ENCODE measurements around the gene BCS1L.

The BCS1L gene, protein sequence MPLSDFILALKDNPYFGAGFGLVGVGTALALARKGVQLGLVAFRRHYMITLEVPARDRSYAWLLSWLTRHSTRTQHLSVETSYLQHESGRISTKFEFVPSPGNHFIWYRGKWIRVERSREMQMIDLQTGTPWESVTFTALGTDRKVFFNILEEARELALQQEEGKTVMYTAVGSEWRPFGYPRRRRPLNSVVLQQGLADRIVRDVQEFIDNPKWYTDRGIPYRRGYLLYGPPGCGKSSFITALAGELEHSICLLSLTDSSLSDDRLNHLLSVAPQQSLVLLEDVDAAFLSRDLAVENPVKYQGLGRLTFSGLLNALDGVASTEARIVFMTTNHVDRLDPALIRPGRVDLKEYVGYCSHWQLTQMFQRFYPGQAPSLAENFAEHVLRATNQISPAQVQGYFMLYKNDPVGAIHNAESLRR

DNA sequence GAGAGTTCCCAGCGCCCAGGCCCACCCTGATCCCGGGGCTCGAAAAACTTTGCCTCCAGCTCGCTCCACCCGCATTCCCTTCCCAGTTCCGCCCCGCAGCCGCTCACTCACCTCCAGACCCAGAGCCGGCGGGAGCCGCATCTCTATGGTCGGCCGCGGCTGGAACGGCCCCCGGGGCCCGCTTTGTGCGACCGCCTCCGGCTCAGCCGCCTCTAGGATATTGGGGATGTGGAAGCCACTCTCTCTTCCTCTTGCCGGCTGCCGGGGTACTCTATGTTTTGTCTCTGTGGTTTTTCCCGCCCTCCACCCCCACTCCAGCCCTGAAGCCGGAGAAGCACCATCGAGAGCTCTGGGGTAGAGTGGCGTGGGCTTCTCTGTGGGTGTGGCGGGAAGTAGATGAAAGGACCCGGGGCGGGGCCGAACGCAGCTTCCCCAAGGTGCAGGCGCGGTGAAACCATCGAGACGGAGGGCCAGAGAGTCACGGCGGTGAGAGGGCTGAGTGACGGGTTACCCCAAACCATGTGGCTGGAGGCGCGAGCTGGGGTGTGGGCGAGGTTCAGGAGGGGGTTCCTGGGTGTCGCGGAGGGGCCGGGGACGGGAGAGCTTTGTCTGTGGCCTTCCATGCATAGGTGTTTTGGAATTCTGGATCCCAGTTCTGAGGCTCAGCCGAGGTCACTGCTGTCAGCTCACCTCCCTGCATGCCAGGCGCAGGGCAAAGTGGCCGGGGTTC, at the start of gene BCS1L, which contains the start of gene ZNF142:
Gene BCS1L (plus strand): TSS at position 426 of the 730 bp plus-strand sequence. CDS start 1,305 bp downstream, outside the sequence.
Gene ZNF142 (minus strand): TSS at position 366 of the 730 bp plus-strand sequence. CDS start 3,194 bp downstream, outside the sequence.
- peak; percentile 97 for DNase-seq

DNA sequence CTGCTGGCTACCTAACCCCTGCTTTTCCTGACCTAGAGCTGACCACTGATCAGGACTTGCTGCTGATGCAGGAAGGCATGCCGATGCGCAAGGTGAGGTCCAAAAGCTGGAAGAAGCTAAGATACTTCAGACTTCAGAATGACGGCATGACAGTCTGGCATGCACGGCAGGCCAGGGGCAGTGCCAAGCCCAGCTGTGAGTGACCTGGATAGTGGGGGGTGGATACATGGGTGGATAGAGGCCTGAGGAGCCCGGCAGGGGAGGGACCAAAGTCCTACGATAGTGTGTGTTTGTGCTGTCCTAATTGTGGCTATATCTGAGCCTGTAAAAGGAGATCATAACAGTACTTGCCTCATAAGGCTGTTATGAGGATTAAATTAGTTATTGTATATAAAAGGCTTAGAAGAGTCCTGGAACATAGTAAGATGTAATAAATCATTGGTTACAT, 43.6 kb upstream of the BCS1L start:
- DNase-seq = no peak

DNA sequence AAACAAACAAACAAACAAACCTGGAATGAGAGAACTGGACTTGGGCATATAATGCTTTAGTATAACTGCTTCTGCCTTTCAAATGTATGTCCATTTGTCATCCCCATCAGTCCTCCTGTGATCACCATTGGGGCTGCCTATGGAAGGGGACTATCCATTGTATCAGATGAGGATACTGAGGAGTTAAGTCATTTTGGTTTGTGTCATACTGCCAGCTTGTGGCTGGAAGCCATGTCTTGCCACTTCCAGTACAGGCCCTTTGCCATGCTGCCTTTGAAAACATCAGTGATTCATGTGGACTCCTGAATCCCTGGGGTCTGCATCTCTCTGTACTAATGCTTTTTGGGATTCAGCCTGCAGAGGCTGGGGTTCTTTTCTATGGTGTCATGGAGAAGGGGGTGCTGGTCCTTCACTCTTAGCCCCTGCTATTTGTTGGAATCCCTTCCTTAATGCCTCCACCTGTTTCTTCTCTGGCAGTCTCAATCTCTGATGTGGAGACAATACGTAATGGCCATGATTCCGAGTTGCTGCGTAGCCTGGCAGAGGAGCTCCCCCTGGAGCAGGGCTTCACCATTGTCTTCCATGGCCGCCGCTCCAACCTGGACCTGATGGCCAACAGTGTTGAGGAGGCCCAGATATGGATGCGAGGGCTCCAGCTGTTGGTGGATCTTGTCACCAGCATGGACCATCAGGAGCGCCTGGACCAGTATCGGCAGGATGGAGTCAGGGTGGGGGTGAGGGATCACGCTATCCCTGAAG, 41.2 kb upstream of the BCS1L start:
- DNase-seq = no peak

DNA sequence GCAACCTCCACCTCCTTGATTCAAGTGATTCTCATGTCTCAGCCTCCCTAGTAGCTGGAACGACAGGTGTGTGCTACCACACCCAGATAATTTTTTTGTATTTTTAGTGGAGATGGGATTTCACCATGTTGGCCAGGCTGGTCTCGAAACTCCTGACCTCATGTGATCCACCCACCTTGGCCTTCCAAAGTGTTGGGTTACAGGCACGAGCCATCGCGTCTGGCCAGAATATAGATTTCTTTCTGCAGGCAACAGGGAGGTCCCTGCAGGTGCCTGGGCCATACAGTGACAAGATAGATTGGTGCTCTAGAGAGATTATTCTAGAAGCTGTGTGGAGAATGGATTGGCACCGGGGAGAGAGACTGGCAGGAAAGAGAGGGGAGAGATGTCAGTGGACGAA, 38.5 kb upstream of the BCS1L start:
- no peak for DNase-seq

DNA sequence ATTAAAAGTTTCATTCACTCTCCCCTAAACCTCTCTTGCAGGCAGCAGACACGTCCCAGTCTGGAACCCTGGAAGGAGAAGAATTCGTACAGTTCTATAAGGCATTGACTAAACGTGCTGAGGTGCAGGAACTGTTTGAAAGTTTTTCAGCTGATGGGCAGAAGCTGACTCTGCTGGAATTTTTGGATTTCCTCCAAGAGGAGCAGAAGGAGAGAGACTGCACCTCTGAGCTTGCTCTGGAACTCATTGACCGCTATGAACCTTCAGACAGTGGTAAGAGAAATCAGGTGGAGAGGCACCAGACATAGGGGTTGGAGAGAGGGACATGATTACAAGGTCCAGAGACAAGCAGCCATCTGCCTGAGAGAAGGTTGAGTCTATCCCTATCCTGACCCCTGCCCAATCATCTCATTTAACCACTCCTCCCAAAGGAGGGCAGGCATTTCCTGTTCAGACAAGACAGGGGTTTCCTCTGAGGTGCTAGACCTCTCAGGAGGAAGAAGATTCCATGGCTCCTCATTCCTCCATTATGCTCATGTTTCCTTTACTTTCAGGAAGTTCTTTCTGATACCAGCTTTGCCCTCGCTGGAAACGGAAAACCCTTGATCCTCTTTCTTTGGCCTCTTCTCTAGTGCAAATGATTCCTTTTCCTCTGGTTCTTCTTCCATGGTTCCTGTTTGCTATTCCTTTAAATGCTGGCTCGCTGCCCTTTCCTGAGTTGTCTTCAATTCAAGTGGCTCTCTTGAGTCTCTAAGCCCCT, 36.7 kb upstream of the BCS1L start:
- no peak for DNase-seq

DNA sequence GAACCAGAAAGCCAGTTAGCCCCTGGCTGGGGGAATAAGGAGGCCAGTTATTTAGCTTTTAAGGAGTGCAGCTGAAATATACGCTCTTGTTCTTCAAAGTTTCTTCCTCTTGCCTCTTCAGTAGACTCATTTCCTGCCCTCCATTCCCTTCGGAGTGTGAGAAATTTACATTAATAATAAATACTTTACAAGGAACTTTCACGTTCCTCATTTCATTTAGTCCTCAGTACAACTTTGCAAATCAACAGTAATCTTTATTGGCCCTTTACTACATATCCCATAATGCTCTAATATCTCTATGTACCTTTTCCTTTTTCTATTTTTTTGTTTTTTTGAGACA, 36.1 kb upstream of the BCS1L start:
- DNase-seq = no peak

DNA sequence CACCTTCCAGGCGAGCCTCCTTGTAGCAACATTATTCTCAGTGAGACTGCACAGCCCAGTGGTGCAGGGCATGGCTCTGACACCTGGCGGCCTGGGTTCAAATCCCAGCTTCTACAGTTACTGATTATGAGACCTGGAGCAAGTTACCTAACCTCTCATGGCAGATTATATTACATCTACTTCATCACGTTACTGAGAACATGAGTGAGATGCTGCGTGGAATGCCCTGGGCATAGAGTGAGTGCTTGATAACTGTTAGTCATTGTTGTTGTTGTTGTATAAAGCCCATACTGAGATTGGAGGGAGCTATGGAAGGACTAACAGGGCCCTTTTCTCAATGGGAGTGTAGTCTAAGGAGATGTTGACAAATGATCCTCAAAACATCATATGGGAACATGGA, 33.1 kb upstream of the BCS1L start:
- DNase-seq = no peak

DNA sequence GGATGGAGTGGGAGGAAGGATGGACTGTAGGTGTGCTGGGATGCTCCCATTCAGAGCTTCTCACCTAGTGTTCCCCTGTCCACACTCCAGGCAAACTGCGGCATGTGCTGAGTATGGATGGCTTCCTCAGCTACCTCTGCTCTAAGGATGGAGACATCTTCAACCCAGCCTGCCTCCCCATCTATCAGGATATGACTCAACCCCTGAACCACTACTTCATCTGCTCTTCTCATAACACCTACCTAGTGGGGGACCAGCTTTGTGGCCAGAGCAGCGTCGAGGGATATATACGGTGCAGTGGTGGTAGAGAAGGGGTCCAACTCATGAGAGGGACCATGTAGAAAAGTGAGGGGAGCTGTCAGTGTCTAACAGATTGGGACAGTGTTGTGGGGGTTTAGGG, 31.5 kb upstream of the BCS1L start:
- no peak for DNase-seq

DNA sequence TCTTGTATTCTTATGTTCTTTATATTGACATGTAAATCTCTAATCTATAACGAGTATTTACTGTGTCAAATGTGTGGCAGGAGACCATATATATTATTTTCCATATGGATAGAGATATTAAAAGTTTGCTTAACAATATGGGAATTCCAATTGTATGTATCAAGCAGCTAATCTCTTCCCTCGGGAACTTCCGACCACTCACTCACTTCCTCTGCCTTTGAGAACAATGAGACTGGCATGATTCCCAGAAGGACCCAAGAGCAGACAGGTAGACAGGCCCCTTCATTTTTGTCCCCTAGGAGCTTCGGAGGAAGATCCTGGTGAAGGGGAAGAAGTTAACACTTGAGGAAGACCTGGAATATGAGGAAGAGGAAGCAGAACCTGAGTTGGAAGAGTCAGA, 27.6 kb upstream of the BCS1L start:
- no peak for DNase-seq

DNA sequence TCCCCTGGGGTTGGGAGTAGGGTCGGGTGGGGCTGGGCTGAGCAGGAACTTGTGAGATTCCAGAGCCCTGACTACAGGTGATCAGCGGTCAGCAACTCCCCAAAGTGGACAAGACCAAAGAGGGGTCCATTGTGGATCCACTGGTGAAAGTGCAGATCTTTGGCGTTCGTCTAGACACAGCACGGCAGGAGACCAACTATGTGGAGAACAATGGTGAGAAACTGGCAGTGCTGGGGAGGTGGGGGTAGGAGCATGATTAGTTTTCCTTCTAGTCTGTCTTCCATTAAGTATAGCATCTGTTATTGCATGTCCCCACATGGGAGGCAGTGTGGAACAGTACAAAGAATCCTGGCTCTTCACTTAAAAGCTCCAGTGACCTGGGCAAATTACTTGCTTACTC, 23.8 kb upstream of the BCS1L start:
- no peak for DNase-seq

DNA sequence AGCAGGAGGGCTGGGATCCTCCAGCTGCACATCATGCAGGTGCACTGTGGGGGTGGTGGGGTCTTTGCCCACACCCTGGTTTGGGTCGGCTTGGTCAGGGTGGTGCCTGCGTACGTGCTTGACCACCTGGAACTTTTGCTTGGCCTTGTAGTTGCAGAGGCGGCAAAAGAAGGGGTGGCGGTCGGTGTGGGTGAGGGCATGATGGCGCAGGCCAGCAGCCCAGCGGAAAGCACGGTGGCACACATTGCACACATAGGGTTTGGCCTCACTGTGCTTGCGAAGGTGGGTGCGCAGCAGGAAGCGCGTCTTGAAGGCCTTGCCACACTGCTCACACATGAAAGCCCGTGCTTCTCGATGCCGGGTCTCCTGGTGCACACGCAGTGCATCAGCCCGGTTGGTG, 21.1 kb upstream of the BCS1L start:
- DNase-seq = no peak

DNA sequence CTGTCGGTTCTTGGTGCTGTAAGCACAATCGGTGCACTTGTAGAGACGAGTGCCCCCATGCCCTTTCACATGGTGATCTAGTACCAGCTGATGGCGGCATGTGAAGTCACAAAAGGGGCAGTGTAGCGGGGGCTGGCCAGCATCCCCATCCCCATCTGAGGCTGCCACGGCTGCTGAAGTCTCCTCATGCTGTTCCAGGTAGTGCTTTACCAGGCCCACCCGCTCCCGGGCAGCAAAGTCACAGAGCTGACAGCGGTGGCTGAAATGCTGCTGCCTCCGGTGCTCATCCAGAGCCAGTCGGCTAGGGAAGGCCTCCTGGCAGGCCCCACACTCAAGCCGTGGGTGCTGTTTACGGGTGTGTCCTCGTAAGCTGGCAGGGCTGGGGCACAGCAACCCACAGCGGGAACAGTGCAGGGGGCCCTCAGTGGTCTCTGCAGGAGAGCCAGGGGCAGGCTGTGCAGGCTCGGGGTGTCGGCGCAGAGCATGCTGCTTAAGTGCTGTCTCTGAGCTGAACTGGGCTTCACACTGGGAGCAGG, 17.3 kb upstream of the BCS1L start:
- DNase-seq = no peak

DNA sequence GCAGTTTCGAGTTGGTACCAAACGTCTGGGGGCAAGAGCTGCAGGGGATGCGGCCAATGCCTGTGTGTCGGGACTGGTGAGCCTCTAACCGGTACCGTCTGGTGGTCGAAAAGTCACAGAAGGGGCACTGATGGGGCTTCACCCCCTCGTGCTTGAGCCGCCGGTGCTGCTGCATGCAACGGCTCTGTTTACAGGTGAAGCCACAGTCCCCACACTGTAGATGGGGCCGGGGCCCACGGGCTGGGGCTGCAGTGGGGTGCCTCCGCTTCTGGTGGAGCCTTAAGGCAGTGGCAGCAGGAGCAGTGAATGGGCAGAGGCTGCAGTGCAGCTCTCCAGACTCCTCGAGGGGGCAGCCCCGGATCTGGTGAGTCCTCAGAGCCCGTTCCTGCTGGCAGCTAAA, 16.7 kb upstream of the BCS1L start:
- DNase-seq = no peak

DNA sequence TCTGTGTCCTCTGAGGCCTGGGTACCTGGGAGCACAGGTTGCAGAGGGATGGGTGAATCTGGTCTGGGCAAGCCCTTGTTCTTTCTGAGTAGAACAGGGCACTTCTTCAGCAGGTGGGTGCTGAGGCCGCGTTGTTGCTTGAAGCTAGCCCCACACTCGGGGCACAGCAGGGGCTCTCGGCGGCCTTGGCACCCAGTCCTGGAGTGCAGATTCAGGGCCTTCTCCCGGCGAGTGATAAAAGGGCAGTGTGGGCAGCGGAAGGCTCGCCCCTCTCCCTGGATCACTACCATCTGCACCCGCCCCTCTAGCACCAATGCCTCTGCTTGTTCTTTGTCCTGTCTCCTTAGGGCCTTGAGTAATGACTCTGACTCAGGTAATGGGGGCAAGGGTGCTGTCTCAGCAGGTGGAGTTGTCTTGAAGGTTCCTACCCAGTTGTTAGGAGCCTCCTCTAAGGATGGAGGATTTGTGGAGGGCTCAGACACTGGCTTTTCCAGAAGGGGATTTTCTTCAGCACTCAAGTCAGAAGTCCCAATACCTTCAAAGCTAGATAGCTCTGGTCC, 15.7 kb upstream of the BCS1L start:
- no peak for DNase-seq

DNA sequence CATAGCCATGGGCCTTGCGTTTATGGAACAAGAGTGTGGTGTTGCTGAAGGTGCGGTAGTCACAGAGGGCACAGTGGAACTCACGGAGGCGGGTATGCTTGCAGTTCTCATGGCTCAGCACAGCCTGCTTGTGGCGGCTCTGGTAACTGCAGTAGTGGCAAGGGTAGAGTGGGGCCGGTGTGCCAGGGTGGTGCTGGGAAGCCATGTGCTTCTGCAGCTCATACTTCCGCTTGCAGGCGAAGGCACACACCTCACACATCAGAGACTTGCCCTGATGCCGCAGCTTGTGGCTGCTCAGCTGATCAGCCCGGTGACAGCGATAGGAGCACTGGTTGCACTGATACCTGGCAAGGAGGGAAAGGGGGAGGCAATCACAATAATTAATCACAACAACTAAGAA, 14.8 kb upstream of the BCS1L start:
- DNase-seq = no peak

DNA sequence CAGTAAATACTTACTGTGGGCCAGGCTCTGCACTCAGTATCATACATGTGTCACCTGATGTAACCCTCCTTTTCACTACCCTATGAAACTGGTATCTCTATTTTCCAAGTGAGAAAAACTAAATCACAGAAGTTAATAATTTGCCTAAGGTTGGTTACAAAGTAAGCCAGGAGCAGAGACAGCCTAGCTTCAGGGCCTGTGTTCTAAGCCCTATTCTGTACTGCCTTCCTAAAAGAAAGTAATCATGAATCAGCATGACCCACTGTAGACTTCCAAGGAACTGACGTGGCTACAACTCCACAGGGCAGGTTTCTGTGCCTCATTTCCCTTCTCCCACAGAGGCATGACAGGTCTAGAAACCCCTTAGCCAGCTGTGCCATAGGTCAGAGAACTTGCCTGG, 14.4 kb upstream of the BCS1L start:
- no peak for DNase-seq

DNA sequence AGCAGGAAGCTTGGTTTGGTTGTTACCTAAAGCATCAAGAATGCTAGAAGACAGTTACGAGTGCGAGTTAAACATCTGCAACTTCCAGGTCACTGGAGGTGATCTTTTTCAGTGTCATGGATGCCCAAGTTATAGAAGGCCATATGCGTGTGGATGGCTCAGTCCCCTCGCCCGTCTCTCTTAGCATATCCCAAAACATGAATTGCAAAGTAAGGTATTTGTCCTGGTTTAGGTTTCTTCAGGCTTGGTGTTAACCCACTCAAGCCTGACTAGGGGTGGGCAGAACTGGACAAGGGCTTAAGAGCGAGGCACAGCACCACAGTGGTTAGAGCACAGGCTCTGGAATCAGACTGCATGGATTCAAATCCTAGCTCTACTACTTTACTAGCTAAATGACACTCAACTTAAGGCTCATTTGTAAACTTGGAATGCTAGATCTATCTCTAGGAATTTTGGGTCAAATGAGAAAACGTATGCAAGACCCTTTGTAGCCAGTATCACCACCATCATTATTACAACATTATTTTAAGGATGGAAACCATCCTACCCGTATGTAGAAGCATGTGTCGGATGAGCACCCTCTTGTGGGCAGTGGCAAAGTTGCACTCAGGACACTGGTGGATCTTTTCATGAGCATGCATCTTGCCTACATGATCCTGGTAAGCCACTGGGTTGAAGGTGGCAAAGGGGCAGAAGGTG, 11.2 kb upstream of the BCS1L start:
- peak; percentile 53 for DNase-seq

DNA sequence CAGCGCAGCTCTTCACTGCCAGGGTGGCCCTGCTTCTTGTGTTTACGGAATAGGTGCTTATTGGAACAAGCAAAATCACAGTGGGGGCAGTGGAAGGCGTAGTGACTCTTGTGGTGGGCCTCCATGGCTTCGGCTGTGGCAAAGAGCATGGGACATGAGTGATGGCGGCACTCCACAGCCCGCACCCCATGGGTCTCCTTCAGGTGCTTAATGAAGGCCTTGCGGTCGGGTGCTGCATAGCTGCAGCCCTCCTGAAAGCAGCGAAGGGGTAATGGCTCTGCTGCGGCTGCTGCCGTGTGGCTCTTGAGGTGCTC, 10.7 kb upstream of the BCS1L start:
- no peak for DNase-seq

DNA sequence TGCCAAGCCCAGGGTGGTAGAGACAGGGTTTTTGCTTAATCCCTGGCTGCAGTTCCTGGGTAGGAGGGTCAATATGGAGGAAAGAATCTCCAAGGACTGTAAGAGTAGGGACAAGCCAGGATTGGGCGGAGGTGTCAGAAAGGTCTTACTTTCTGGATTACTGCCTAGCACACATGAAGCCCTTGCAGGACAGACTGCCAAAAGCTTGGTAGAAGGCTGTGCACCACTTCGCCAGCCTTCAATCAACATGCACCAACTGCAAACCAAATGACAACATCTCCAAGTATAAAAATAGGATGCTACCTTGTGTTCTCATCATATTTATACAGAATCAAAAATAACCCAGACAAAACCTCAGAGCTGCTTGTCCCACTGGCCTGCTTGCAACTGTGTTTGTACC, 3.7 kb upstream of the BCS1L start:
- no peak for DNase-seq

DNA sequence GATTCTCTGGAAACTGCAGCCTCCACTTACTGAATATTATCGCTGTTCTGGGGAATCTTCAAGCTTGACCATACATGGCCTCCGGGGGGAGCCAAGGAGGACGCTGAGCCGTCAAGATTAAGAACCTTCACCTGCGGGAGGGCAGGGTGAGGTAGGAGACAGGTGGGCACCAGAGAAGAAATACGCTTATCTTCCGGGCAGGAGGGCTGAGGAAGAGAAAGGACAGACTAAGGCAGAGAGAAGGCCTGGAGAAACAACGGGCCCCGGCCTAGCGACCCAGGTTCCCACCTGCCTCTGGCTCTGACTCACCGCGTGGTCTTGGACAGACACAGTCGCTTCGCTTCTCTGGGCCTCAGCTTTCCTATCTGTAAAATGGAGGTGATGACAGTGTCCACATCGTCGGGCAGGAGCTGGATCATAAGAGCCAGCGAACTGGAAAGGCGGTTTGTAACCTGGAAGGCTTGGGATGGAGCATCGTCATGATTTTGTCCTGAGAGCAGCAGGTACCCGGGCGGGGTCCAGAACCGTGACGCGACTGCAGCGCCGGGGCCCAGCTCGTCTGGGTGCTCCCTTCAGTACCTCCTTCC, 719 bp upstream of the BCS1L start:
- DNase-seq = peak; percentile 55

DNA sequence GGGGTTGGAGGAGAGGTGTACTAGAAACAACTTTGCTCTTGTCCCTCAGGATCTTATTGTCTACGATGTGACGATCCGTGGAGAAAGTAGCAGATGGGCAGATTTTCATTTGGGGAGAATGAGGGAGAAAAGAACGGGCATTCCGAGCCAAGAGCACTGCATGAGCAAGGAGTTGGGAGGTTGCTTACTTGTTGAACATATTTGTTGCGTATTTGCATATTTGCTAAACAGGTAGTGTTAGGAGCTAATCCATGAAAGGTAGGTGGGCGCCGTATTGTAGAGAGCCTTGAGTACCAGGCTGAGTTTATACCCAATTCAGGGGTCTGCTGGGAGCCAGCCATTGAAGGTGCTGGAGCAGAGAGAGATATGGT, 490 bp downstream of the BCS1L start:
- DNase-seq = no peak

Data from activated naive CD4-positive, alpha-beta T cell treated with Interleukin-2 at 50 U/mL for 16 hours (primary cell).